Astrocyte of the cerebellum (primary cell): ENCODE results near the gene IRF9.
A peak's percentile ranks its signal among the peaks of the same experiment; 100 is the strongest.

ENCODE experiments used
- DNase-seq: peaks from one replicate; pipeline ENCODE4 v3.0.0-alpha.2; 2011; ENCODE audit warnings: low read depth
- H3K4me3 ChIP-seq: 2 replicates; pipeline ENCODE4 v1.5.1; 2011; ENCODE audit warnings: mild to moderate bottlenecking, low read depth, low read length, moderate library complexity
- in situ Hi-C: cut with HindIII; loops from 2 replicates; pipeline ENCODE4 v1.10.0; 2017; ENCODE audit warnings: low sequenced_read_pairs
- TF ChIP-seq, protein P1 (sequence below): IDR thresholded peaks from 2 replicates; pipeline ENCODE4 v1.5.1; 2012; ENCODE audit warnings: low read length, low read depth, moderate library complexity, mild to moderate bottlenecking; ENCODE audit errors: missing control alignments

The IRF9 gene

DNA sequence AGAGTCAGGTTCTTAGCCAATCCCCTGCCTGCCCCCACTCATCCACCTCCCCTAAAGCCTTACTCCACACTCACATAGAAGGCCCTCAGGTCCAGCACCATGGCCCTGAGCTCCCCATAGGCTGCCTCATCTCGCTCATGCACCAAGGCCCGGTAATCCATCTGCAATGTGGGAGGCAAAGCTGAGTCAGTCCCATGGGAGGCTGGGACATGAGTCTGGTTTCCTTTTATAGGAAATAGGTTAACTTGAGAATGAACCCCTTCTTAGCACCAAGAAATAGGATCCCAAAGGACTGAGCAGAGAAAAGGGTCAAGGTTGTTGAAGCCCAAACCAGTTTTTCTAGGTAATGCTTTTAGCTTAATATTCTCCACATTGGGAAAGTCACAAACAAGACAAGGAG, 17.6 kb upstream of the IRF9 start:
- TF ChIP-seq, protein P1, sequence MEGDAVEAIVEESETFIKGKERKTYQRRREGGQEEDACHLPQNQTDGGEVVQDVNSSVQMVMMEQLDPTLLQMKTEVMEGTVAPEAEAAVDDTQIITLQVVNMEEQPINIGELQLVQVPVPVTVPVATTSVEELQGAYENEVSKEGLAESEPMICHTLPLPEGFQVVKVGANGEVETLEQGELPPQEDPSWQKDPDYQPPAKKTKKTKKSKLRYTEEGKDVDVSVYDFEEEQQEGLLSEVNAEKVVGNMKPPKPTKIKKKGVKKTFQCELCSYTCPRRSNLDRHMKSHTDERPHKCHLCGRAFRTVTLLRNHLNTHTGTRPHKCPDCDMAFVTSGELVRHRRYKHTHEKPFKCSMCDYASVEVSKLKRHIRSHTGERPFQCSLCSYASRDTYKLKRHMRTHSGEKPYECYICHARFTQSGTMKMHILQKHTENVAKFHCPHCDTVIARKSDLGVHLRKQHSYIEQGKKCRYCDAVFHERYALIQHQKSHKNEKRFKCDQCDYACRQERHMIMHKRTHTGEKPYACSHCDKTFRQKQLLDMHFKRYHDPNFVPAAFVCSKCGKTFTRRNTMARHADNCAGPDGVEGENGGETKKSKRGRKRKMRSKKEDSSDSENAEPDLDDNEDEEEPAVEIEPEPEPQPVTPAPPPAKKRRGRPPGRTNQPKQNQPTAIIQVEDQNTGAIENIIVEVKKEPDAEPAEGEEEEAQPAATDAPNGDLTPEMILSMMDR: no peak
- in situ Hi-C loops: no loop called here
- no peak overlapping the region for H3K4me3 ChIP-seq
- DNase-seq: no peak

DNA sequence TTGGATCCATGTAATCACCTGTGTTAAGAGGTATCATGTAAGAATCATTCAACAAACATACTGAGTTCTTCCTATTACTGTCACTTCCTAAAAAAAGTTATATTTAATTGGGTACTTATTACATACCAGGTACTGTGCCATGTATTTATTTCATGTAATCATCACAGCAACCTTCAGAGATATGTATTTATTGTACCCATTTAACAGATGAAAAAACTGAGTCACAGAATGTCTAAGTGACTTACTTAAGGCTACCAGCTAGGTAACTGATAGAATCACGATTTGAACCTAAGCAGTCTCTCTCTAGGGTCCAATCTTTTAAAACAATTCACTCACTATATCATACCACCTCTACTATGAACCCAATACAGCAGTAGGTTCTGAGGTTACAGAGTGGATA, 16.6 kb upstream of the IRF9 start:
- no peak overlapping the region for H3K4me3 ChIP-seq
- TF ChIP-seq, protein P1: no peak
- in situ Hi-C loops: no loop called here
- DNase-seq: no peak

DNA sequence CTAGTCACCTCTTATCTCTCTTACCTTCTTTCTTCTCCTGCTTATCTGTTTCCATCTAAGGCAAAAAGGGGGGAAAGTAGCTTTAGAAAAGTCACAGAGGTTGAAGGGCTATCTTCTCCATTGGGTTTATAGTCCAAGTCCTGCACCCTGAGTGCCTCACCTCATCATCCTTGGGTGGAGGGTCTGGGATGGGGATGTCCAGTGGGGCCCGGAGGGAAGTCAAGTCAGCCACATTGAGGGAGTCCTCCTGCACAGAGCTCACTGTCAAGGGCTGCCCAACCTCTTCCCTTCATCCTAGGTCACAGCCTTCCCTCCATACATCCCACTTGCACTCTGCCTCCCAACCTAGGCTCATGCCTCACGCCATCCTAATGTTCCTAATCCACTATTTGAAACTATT, 15.8 kb upstream of the IRF9 start:
- H3K4me3 ChIP-seq: peak overlapping the region; percentile 87
- DNase-seq: no peak
- in situ Hi-C loops: no loop called here
- TF ChIP-seq, protein P1: no peak

DNA sequence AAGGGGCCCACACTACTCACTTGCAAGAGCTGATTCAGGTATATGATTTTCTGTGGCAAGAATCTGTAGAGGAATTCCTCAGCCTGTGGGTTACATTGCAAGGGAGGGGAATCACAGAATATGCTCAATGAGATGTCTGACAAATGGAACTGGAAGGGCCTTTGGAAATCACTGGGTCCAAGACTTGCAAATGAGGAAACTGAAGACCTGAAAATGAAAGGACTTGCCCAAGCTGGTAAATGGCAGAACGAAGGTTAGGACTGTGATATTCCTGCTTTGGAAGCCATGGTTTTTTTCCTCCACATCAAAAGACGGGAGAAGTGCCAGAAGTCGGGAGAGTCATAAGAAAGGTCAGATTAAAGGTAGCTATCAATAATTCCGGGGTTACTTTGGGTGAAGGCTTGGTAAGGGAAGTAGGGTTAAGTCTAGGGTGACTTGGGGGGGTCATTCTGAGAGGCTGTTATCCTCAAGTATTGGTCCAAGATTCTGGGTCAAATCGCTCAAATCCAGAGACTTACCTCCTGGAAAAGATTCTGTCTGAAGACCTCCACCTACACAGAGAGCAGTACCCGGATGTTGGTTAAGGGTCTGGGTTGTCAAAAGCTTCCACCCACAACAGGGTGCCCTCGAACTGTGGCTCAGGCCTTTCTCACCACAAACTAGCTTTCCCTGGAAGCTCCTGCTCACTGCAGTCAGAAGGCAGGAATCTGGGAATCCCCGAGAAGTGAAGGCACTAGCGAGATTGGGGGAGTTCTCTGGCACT, 15.2 kb upstream of the IRF9 start:
- TF ChIP-seq, protein P1: no peak
- H3K4me3 ChIP-seq: peak overlapping the region; percentile 87
- DNase-seq: no peak
- in situ Hi-C loops: no loop called here

DNA sequence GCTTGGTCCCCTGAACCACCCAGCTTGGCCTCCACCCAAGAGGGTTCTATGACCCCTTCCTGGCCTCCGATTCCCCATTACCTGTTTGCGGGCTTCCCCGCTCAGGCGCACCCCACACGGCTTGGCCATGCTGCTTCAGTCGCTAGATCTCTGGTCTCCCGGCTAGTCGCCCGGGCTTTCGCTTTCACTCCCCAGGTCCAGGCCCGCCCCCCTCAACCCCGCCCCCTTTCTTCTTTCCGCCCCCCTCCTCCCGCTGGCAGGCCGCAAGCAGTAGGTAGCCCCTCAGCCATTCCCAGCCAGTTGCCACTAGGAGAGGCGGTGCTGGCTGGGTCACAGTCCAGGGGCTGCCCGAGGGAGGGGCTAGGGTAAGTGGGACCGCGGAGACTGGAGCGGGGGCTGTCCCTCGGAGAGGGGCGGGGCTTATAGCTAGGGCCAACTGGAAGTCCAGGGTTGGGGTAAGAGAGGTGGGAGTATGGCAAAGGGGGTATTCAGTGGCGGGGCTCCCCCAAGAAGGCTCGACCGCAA, 14.6 kb upstream of the IRF9 start, which contains the start of gene PSME2:
Gene PSME2 (minus strand): TSS at position 158 of the 525 bp plus-strand sequence. CDS start 29 bp downstream, at position 129.
- in situ Hi-C loops: no loop called here
- peak within 1 kb of the TSS; percentile 87 for H3K4me3 ChIP-seq
- TF ChIP-seq, protein P1: no peak
- DNase-seq: peak; percentile 91

DNA sequence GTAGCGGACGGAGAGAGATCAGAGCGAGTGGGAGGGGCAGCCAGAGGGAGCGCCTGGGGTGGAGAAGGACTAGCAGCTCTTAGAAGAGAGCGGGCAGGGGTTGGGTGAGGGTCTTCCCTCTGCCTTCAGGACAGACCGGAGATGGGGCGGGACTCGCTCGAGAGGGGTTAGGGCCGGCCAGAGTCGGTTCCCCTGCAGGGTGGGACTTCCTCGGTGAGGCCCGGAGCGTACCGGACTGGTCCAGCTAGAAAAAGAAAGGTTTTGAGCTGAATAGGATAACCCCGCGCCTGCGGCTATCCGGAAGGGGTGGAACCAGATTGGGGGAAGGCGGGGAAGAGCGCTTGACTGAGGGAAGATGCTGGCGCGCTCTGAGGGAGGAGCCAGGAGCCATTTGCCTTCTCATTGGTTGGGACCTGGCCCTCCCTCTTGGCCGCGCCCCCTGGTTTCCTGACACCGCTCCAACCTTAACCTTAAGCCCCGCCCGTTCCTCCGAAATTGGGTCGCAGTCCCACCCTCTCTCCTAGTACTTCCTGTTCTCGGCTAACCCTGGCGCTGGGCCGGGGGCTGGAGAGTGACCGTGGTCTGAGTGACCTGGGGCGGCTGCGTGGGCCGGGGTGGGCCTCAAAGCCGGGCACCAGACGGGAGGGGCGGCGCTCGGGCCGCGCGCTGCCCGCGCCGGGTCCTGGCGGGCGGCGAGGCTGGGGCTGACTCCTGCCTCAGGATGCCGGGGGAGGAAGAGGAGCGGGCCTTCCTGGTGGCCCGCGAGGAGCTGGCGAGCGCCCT, 13.9 kb upstream of the IRF9 start, which contains the start of gene RNF31:
Gene RNF31 (plus strand): TSS at position 521 of the 783 bp plus-strand sequence. CDS start 201 bp downstream, at position 722.
- in situ Hi-C loops: no loop called here
- TF ChIP-seq, protein P1: no peak
- peak; percentile 98 for DNase-seq
- H3K4me3 ChIP-seq: peak within 1 kb of the TSS; percentile 87
